Immature natural killer cell (primary cell): ENCODE measurements around the gene IMPG1. TPM values are rescaled to one million over a fixed set of nuclear protein-coding genes. Genes with fewer than 3 reads are reported as not detected.

ENCODE experiments used
- DNase-seq, 3 donors: peaks; one replicate each; pipeline ENCODE4 v3.0.0; 2022; ENCODE audit warnings: mixed read lengths in 1 of 3
- H3K27ac Mint-ChIP-seq, 6 donors: one replicate each; pipeline ENCODE4 v1.8.0; 2020; ENCODE audit warnings: mixed read lengths in 6 of 6, mild to moderate bottlenecking in 5 of 6, inconsistent platforms in 4 of 6, moderate library complexity in 3 of 6
- H3K27me3 Mint-ChIP-seq, 3 donors: one replicate each; pipeline ENCODE4 v1.8.0; 2020 to 2021; ENCODE audit warnings: low read depth in 3 of 3, mild to moderate bottlenecking in 3 of 3, mixed read lengths in 3 of 3, moderate library complexity in 3 of 3, inconsistent platforms in 1 of 3
- H3K36me3 Mint-ChIP-seq, 3 donors: one replicate each; pipeline ENCODE4 v1.8.0; 2020; ENCODE audit warnings: mixed read lengths in 3 of 3, inconsistent platforms in 2 of 3, mild to moderate bottlenecking in 2 of 3
- H3K4me1 Mint-ChIP-seq, 2 donors: one replicate each; pipeline ENCODE4 v1.8.0; 2020; ENCODE audit warnings: inconsistent platforms in 2 of 2, mild to moderate bottlenecking in 2 of 2, mixed read lengths in 2 of 2, moderate library complexity in 1 of 2
- H3K4me3 Mint-ChIP-seq, 5 donors: one replicate each; pipeline ENCODE4 v1.8.0; 2020; ENCODE audit warnings: mild to moderate bottlenecking in 5 of 5, mixed read lengths in 5 of 5, inconsistent platforms in 3 of 5, moderate library complexity in 3 of 5
- H3K9me3 Mint-ChIP-seq, 6 donors: one replicate each; pipeline ENCODE4 v1.8.0; 2020; ENCODE audit warnings: mild to moderate bottlenecking in 6 of 6, mixed read lengths in 6 of 6, inconsistent platforms in 4 of 6, moderate library complexity in 3 of 6
- polyA plus RNA-seq, 3 donors: library from polyadenylated mRNA; unstranded; fragments of 300-500 nt; fragmentation: Illumina TruSeq; gene quantifications; one replicate each; pipeline ENCODE4 v1.2.3, GENCODE V29; 2021

IMPG1 gene, protein sequence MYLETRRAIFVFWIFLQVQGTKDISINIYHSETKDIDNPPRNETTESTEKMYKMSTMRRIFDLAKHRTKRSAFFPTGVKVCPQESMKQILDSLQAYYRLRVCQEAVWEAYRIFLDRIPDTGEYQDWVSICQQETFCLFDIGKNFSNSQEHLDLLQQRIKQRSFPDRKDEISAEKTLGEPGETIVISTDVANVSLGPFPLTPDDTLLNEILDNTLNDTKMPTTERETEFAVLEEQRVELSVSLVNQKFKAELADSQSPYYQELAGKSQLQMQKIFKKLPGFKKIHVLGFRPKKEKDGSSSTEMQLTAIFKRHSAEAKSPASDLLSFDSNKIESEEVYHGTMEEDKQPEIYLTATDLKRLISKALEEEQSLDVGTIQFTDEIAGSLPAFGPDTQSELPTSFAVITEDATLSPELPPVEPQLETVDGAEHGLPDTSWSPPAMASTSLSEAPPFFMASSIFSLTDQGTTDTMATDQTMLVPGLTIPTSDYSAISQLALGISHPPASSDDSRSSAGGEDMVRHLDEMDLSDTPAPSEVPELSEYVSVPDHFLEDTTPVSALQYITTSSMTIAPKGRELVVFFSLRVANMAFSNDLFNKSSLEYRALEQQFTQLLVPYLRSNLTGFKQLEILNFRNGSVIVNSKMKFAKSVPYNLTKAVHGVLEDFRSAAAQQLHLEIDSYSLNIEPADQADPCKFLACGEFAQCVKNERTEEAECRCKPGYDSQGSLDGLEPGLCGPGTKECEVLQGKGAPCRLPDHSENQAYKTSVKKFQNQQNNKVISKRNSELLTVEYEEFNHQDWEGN
- not detected for polyA plus RNA-seq

DNA sequence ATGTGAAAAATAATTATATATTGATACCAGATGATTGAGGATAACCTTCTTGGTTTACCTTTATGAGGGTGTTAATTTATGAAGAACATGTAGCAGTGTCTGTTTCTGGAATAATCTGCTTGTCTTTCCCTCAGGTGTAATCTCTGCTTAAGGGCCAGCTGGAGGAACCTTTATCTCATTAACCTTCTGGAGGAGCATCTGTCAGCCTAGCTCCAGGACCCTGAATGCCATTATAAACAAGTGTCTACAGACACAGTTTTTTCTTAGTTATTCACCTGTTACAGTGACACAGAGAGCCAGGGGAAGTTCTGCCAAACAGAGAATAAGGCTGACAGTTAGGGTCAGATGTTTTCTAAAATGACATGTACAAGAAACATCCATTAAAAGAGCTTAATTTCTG lies at the start of gene IMPG1:
Gene IMPG1, minus strand, starts transcription at position 101 of the 400 bp plus-strand sequence. CDS start 174 bp downstream, outside the sequence.
- Mint-ChIP-seq H3K36me3 (no peaks in the 10 kb centered on the region), H3K4me1 (no peaks in the 10 kb centered on the region), H3K27ac (no peak within 1 kb of the TSS), H3K27me3 (no peaks in the 10 kb centered on the region), H3K9me3 (peaks cover 3 to 40% (median 14%) of the 10 kb centered on the region in 6 donors), H3K4me3 (no peak within 1 kb of the TSS)
- DNase-seq, result no peak

DNA sequence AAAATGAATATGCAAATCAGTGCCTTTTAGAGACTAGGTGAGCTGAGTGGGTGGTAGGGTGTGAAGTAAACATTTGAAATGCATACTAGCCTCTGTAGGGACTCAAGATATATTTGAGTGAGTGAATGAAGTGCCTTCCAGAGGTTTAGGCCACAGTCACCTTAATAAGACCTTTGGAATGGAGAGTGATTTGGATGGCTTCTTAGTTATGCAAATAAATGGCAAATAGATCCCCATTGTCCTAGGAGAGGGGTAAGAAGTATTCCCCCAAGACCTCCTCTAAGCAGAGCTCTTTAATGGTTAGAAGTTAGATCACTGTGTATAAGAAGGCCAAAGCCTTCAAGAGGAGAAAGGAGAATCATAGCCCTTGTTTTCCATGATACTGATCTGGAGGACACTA lies 47.8 kb upstream of the IMPG1 start:
- no peak overlapping the region for H3K27ac Mint-ChIP-seq
- no peak for DNase-seq
- H3K4me1 Mint-ChIP-seq, result no peaks in the 10 kb centered on the region
- peaks cover 0 to 3% (median 0%) of the 10 kb centered on the region in 3 donors for H3K27me3 Mint-ChIP-seq
- no peak overlapping the region for H3K4me3 Mint-ChIP-seq
- H3K9me3 Mint-ChIP-seq, result peaks cover 19 to 38% (median 28%) of the 10 kb centered on the region in 6 donors
- H3K36me3 Mint-ChIP-seq, result no peaks in the 10 kb centered on the region

DNA sequence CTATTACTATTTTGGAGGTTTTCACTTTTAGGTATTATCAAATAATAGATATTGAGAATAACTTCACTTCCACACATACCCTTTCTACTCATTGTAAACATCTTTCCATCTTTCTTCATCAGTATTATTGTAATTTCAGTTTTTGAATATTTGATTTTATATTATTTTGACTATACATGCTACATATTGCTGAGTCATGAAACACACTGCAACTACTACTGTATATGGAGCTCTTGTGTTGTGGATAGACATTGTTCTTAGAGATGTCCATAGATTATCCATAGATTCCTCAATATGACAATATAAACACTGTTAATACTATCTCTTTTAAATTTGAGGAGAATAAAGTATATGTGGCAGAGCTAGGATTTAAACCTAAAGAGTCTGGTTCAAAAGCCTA lies 819 bp upstream of the IMPG1 start:
- no peaks in the 10 kb centered on the region for H3K4me1 Mint-ChIP-seq
- no peak overlapping the region for H3K27ac Mint-ChIP-seq
- DNase-seq, result no peak
- H3K9me3 Mint-ChIP-seq, result peaks cover 3 to 33% (median 14%) of the 10 kb centered on the region in 6 donors
- no peaks in the 10 kb centered on the region for H3K36me3 Mint-ChIP-seq
- no peak overlapping the region for H3K4me3 Mint-ChIP-seq
- H3K27me3 Mint-ChIP-seq, result no peaks in the 10 kb centered on the region

DNA sequence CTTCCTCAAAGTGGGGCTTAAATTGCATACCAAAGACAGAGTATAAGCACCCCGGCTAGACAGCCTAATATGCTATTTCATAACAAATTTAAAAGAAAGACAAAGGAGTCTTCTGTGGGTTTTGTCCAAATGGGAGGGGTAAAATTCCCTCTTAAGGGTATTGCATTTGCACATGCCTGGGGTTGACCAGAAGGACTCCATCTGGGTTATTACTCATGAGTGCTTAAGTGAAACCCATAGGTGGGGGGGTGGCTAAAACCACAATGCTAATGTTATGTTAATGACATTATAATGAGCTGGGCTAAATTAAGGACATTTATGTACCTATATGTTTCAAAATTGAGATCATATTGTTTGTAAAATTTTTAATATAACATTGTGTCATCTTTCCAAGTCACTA lies 15.0 kb downstream of the IMPG1 start:
- Mint-ChIP-seq H3K27me3 (peaks cover 1 to 2% (median 2%) of the 10 kb centered on the region in 3 donors), H3K36me3 (no peaks in the 10 kb centered on the region), H3K4me3 (no peak overlapping the region), H3K27ac (no peak overlapping the region), H3K9me3 (peaks cover 6 to 31% (median 11%) of the 10 kb centered on the region in 6 donors), H3K4me1 (no peaks in the 10 kb centered on the region)
- DNase-seq, result no peak

DNA sequence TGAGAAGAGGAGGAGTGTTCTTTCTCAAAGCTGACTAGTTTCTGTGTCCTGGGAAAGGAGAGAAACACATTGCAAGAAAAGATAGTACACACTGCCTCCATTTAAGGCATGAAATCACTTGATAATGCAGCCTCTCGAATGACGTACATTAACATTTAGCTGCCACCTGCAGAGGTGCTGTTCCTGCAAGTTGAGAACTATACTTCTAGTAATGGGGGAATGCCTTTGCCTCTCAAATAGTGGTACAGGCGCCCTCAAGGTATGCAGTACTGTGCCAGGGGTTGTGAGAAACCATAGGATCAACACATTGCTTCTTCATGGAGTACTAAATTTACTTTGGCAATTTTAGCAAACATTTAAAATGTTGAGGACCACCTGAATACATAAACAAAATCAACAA lies 20.1 kb downstream of the IMPG1 start:
- DNase-seq, result no peak
- Mint-ChIP-seq H3K9me3 (peaks cover 2 to 40% (median 10%) of the 10 kb centered on the region in 6 donors), H3K27me3 (peaks cover 2% of the 10 kb centered on the region in 3 donors), H3K27ac (no peak overlapping the region), H3K4me1 (no peaks in the 10 kb centered on the region), H3K4me3 (no peak overlapping the region), H3K36me3 (no peaks in the 10 kb centered on the region)

DNA sequence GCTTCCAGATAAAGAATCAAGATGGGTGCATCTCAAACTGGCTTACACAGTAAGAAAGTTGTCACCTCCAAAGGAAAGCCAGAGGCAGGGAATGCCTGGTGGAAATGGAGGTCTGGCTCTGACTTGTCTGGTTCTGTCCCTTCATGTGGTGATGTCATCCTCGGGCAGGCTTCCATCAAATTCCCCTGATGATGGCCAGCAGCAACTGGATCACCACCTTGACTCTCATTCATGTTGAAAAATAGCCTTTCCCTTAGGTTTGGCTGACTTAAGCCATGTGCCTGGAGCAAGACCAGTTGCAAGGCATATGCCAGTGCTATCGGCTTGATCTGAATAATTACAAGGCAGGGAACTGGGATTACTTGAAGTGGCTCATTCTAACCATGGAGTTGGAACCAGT lies 28.8 kb downstream of the IMPG1 start:
- no peaks in the 10 kb centered on the region for H3K36me3 Mint-ChIP-seq
- H3K27ac Mint-ChIP-seq, result no peak overlapping the region
- H3K9me3 Mint-ChIP-seq, result peaks cover 5 to 42% (median 13%) of the 10 kb centered on the region in 6 donors
- no peak for DNase-seq
- H3K27me3 Mint-ChIP-seq, result peaks cover 0 to 2% (median 0%) of the 10 kb centered on the region in 3 donors
- H3K4me3 Mint-ChIP-seq, result no peak overlapping the region
- no peaks in the 10 kb centered on the region for H3K4me1 Mint-ChIP-seq

DNA sequence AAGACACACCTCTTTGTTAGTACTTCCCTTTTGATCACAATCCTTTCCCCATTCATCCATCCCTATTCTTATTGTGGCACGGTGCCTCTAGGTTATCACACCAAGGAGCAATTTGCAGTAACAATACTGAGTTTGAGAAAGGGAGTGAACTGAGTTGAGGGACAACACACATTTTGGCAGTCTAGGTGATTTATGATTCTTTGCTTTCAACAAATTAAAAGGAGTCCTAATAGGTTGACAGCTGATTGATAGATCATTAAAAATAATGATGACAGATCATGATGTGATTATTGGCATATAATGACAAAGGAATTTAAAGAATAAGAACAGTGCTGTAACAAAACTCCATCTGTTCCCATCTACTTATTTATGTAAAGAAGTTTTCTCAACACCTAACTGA lies 36.7 kb downstream of the IMPG1 start:
- no peak overlapping the region for H3K27ac Mint-ChIP-seq
- no peak overlapping the region for H3K4me3 Mint-ChIP-seq
- no peak for DNase-seq
- no peaks in the 10 kb centered on the region for H3K4me1 Mint-ChIP-seq
- H3K9me3 Mint-ChIP-seq, result peaks cover 3 to 26% (median 13%) of the 10 kb centered on the region in 6 donors
- peaks cover 0 to 4% (median 1%) of the 10 kb centered on the region in 3 donors for H3K27me3 Mint-ChIP-seq
- H3K36me3 Mint-ChIP-seq, result no peaks in the 10 kb centered on the region

DNA sequence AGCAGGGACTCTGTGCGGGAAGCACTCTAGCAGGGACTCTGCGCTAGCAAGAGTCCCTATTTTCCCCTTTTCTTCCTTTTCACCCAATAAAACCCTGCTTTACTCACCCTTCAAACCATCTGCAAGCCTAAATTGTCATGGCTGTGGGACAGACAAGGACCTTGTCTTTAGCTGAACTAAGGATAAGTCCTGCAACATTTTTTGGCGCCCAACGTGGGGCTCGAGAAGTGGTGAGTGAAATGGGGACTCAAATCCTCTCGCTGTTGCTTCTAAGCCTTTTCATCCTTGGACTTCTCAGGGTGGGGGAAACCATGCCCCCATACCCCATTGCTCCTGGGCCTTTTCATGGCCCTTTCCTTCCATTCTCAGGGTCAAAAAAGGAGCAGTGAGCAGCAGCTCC lies 46.4 kb downstream of the IMPG1 start:
- H3K4me3 Mint-ChIP-seq, result no peak overlapping the region
- no peak overlapping the region for H3K27ac Mint-ChIP-seq
- peaks cover 14 to 68% (median 46%) of the 10 kb centered on the region in 6 donors for H3K9me3 Mint-ChIP-seq
- no peak for DNase-seq
- no peaks in the 10 kb centered on the region for H3K27me3 Mint-ChIP-seq
- H3K36me3 Mint-ChIP-seq, result peaks cover 0 to 9% (median 0%) of the 10 kb centered on the region in 3 donors
- H3K4me1 Mint-ChIP-seq, result no peaks in the 10 kb centered on the region

DNA sequence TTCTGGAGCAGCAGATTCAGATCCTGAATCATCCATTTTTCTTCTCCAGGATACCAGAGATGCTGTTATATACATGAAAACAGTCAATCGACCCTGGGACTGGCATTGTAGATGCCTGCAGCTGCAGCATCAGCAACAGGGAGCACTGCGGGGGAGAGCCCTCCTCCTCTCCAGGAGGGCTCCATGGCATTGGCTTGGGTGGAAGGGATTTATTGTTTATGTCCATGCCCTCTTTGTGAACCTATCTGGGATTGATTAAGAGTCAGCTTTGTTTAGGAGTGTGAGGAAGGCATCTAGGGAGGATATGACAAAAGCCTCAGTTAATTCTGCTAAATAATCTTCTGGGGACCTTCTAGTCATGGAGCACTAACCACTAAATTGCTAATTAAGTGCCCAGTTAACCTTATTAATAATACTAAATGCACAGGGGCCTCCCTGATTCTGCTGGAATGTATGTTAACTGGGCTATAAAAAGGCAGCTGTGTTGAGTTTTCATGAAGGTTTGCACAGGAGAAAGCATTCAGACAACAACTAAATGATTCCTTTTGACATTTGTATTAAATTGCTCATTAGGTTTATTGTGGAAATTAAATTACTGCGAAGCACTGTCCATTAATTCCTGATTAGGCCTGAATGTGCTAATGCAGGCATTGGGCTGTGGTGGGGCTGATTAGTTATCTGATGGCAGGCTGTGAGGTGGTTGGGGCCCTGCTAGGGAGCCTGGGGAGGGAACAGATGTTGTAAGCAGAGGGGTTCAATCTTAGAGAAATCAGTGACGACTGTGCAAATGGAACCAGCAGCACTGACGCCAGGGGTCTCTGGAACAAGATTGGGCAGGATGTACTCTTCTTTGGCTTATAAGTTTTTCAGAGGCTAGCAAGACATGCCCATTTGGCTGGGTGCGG lies 57.6 kb downstream of the IMPG1 start:
- Mint-ChIP-seq H3K4me3 (no peak overlapping the region), H3K36me3 (no peaks in the 10 kb centered on the region), H3K27me3 (peaks cover 0 to 2% (median 0%) of the 10 kb centered on the region in 3 donors), H3K4me1 (no peaks in the 10 kb centered on the region), H3K9me3 (peaks cover 0 to 29% (median 20%) of the 10 kb centered on the region in 6 donors), H3K27ac (no peak overlapping the region)
- no peak for DNase-seq

DNA sequence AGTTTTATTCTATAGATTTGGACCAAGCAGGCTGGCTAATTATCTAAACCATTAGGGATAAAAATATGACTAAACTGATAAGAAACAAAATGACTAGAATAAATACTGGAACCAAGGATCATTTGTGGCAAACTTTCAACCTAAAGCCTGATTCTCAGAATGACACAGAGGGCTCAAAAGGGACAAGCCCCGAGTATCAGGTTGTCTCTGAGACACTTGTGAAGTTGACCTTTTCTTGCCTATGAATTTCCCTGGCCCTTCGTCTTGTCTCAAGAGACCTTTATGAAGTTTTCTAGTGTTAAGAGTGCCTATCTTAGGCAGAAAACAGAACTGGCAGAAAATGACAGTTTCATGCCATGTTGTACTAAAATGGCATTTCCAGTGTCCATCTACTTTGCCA lies 68.3 kb downstream of the IMPG1 start:
- no peaks in the 10 kb centered on the region for H3K27me3 Mint-ChIP-seq
- H3K27ac Mint-ChIP-seq, result no peak overlapping the region
- H3K36me3 Mint-ChIP-seq, result no peaks in the 10 kb centered on the region
- DNase-seq, result no peak
- no peak overlapping the region for H3K4me3 Mint-ChIP-seq
- no peaks in the 10 kb centered on the region for H3K4me1 Mint-ChIP-seq
- H3K9me3 Mint-ChIP-seq, result peaks cover 0 to 16% (median 6%) of the 10 kb centered on the region in 6 donors

DNA sequence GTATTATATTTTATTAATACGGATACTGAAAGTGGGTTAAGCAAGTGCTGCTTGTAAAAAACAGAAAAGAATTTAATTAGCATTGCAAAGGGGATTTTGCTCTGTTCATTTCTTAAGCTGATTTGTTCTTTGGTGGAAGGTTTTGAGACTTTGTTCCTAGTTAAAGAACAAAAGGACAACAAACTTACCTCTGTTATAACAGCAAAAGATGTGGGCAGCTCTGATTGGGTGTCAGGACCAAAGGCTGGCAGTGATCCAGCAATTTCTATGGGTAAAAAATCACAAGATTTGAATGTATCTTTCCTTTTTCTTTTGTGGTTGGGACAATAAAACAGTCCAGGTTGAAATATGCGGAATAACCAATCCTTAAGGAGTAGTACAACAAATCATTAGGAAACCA lies 68.8 kb downstream of the IMPG1 start:
- H3K27me3 Mint-ChIP-seq, result no peaks in the 10 kb centered on the region
- no peak overlapping the region for H3K27ac Mint-ChIP-seq
- no peaks in the 10 kb centered on the region for H3K36me3 Mint-ChIP-seq
- H3K9me3 Mint-ChIP-seq, result peaks cover 0 to 16% (median 6%) of the 10 kb centered on the region in 6 donors
- H3K4me1 Mint-ChIP-seq, result no peaks in the 10 kb centered on the region
- H3K4me3 Mint-ChIP-seq, result no peak overlapping the region
- no peak for DNase-seq

DNA sequence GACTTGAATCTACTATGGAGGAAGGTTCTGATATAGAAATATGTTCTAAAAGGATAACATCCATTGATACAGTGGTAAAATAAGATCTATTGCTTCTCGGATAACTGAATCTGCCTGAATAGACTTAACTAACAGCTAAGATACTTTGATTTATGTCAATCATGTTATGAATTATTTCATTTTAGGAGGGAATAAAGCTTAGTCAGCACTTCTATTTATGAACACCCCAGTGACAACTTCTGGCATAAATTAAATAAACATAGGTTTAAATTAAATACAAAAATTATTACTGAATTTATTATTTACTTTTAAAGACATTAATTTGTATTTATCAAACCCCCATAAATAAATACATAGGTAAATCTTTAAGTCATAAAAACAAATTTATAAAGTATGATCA lies 69.3 kb downstream of the IMPG1 start:
- no peaks in the 10 kb centered on the region for H3K27me3 Mint-ChIP-seq
- H3K9me3 Mint-ChIP-seq, result peaks cover 0 to 14% (median 6%) of the 10 kb centered on the region in 6 donors
- no peaks in the 10 kb centered on the region for H3K4me1 Mint-ChIP-seq
- H3K4me3 Mint-ChIP-seq, result no peak overlapping the region
- H3K36me3 Mint-ChIP-seq, result no peaks in the 10 kb centered on the region
- H3K27ac Mint-ChIP-seq, result no peak overlapping the region
- DNase-seq, result no peak

DNA sequence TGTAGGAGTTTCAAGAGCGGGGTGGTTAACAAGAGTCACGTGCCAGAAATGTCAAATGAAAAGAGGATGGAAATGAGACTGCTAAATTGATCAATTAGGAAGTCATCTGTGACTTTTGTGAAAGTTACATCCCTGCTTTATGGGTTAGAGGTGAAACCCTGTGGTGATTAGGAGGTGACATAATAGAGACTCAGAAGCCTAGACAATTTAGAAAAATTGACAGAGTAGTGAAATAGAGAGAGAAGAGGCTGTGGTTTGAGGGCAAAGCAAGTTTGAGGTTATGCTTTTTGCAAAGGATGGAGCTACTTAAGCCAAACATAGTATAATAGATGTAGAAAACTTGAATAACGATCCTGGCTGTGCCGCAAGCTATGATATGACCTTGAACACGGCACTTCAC lies 71.8 kb downstream of the IMPG1 start:
- Mint-ChIP-seq H3K9me3 (peaks cover 0 to 10% (median 5%) of the 10 kb centered on the region in 6 donors), H3K27ac (no peak overlapping the region), H3K4me1 (no peaks in the 10 kb centered on the region), H3K27me3 (no peaks in the 10 kb centered on the region), H3K4me3 (no peak overlapping the region), H3K36me3 (no peaks in the 10 kb centered on the region)
- DNase-seq, result no peak
